Stimulated activated CD8-positive, alpha-beta memory T cell treated with anti-CD3 and anti-CD28 coated beads, Interleukin-12 subunit alpha, Interleukin-12 subunit beta, amount 100 ng/mL, for 24 hours (primary cell): Measurements from ENCODE around the gene RMI2.

Source experiments
- DNase-seq: peaks from one replicate; pipeline ENCODE4 v3.0.0-alpha.2; 2020; ENCODE audit errors: extremely low read depth

Gene RMI2

GRCh38 chr16:11327277-11328171, 17.7 kb upstream of the RMI2 start:
- DNase-seq: no peak

GRCh38 chr16:11328172-11329070, 16.8 kb upstream of the RMI2 start:
- no peak for DNase-seq

GRCh38 chr16:11329071-11329491, 16.2 kb upstream of the RMI2 start:
- DNase-seq: no peak

- DNase-seq: no peak
Observed at GRCh38 chr16:11329891-11330290, 15.4 kb upstream of the RMI2 start.

GRCh38 chr16:11330526-11331237, 14.6 kb upstream of the RMI2 start:
- no peak for DNase-seq

GRCh38 chr16:11331967-11332366, 13.3 kb upstream of the RMI2 start:
- DNase-seq: no peak

GRCh38 chr16:11333010-11333409, 12.2 kb upstream of the RMI2 start:
- no peak for DNase-seq

- DNase-seq: no peak
Observed at GRCh38 chr16:11333702-11334101, 11.6 kb upstream of the RMI2 start.

- DNase-seq: no peak
Observed at GRCh38 chr16:11334831-11335404, 10.3 kb upstream of the RMI2 start.

GRCh38 chr16:11339075-11339474, 6.2 kb upstream of the RMI2 start:
- DNase-seq: no peak

GRCh38 chr16:11340710-11341109, 4.5 kb upstream of the RMI2 start:
- DNase-seq: no peak

- DNase-seq: no peak
Observed at GRCh38 chr16:11341371-11341770, 3.9 kb upstream of the RMI2 start.

- DNase-seq: no peak
Observed at GRCh38 chr16:11342021-11342855, 3.0 kb upstream of the RMI2 start.

- DNase-seq: no peak
Observed at GRCh38 chr16:11346700-11347319, 1.6 kb downstream of the RMI2 start.

GRCh38 chr16:11347831-11348230, 2.6 kb downstream of the RMI2 start:
- DNase-seq: no peak

GRCh38 chr16:11348737-11349598, 3.7 kb downstream of the RMI2 start:
- no peak for DNase-seq

- no peak for DNase-seq
Observed at GRCh38 chr16:11349599-11350276, 4.5 kb downstream of the RMI2 start.

GRCh38 chr16:11350519-11350918, 5.3 kb downstream of the RMI2 start:
- no peak for DNase-seq

- DNase-seq: no peak
Observed at GRCh38 chr16:11350921-11351335, 5.7 kb downstream of the RMI2 start.
